ENCODE measurements around the gene HELLS.

DNA sequence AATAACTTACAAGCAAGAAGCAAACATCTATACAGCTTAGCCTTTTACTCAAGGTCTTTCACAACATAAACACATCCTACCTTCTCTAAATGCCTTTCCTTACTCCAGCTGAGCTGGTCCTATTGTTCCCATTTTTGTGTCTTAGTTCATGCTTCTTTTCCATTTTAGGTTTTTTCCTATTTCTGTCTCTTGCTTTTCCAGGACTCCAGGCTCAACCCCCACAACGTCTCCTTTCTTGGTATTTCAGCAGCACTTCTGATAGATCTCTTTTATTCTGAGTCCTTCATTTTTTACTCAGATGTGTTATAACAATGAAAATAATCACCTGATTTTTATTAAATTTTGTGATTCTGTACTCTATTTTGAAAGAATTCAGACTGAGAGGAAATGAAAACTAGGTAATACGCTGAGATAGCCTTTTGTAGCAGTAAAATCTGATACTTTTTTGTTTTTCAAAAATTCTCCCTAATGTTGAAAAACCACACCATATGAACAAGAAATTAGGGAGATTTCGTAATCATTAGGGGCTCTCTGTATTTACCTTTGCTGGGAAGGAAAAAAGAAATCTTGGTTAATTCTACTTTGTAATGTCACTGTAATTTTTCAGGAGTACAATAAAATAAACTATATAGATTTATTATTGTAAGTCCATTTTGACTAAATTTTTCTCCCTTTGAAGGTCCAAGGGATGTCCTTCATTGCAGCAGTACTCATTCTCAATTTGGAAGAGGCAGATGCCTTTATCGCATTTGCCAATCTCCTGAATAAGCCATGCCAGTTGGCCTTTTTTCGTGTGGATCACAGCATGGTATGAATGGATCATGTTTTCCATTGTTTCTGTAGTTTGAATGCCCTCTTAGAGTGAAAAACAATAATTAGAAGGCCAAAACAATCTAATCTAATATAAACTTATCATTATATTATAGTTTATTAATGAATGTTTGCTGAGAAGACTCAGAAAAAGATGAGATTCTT lies 24.0 kb upstream of the HELLS start:
- no peak for TF ChIP-seq CTCF (IDR thresholded peaks at IDR 0.05; ENCODE audit: control extremely low read depth in 1 of 3, insufficient read depth in 1 of 3, low read depth in 1 of 3, low read length in 3 of 3)
- TF ChIP-seq EGR1 (IDR thresholded peaks at IDR 0.05; ENCODE audit: borderline replicate concordance, low read depth, low read length) = no peak
- no peak for TF ChIP-seq RBBP5 (IDR thresholded peaks at IDR 0.05; ENCODE audit: borderline replicate concordance, low read depth, low read length)
- no peak for TF ChIP-seq JUND (IDR thresholded peaks at IDR 0.05; ENCODE audit: low read length)
- TF ChIP-seq POLR2AphosphoS5 (IDR thresholded peaks at IDR 0.05; ENCODE audit: low read depth, low read length) = no peak
- TF ChIP-seq POLR2A (IDR thresholded peaks at IDR 0.05; ENCODE audit: control extremely low read depth in 1 of 2, low read depth in 2 of 2, low read length in 2 of 2) = no peak
- no peak for TF ChIP-seq JUN (IDR thresholded peaks at IDR 0.05; ENCODE audit: low read depth, low read length)
- TF ChIP-seq EP300 (IDR thresholded peaks at IDR 0.05; ENCODE audit: borderline replicate concordance in 1 of 2, low read depth in 2 of 2, low read length in 2 of 2) = no peak
- no peak for TF ChIP-seq SP2 (IDR thresholded peaks at IDR 0.05; ENCODE audit: low read length)
- no peak for TF ChIP-seq SRF (IDR thresholded peaks at IDR 0.05; ENCODE audit: low read depth, low read length)
- TF ChIP-seq YY1 (IDR thresholded peaks at IDR 0.05; ENCODE audit: low read depth, low read length) = no peak
- no peak for TF ChIP-seq EZH2 (IDR thresholded peaks at IDR 0.05; ENCODE audit: low read depth, low read length, severe bottlenecking)
- no peak for TF ChIP-seq USF2 (IDR thresholded peaks at IDR 0.05; ENCODE audit: low read length)

Measured in H1 (cell line).